Pulmonary artery endothelial cell (primary cell): ENCODE data around the gene PHLDA3. TPM values are rescaled to one million over a fixed set of nuclear protein-coding genes. Genes with fewer than 3 reads are reported as not detected.
A peak's percentile ranks its signal among the peaks of the same experiment; 100 is the strongest.

ENCODE experiments used
- DNase-seq: peaks from one replicate; pipeline ENCODE4 v3.0.0-alpha.2; 2011; ENCODE audit warnings: low read depth, low spot score
- total RNA-seq: library from RNA; depleted of rRNA; stranded (reverse); fragments of >200 nt; gene quantifications from 2 replicates; pipeline ENCODE4 v1.2.3, GENCODE V29; 2014

Gene PHLDA3
- 55.1 and 59.9 TPM in 2 replicates for total RNA-seq

DNA sequence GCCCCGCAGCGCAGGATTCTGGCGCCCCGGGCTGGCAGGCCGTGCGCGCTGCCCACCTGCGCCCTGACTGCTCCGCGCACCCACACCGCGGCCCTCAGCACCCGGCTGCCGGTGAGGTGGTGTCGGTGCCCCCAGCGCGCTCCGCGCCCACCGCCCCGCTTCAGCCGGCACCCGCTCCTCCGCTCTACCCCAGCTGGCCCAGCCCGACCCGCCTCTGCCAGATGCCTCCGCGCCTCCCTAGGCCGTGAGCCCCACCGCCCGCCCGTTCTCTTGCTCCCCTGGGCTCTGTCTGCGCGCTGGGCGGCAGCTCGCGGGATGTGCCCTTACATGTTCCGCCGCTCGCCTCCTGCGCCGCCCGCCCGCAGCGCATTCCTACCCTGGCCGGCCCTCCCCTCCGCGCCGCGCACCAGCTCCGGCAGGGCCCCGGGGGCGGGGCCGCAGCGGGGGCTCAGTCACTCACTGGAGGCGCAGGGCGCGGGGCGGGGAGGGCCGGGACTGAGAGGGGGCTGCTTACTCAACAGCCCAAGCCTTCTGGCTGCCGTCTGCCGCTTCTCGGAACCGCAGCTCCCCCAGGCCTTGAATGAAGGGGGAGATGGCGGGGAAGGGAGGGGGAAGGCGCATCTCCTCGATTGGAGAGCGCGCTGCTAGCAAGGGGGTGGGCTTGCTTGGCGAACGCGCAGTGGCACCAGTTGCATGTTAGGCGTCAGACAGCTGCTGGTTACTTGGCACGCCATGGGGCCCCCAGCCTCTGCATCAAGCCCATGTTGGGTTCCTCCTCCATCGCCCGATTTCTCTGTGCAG, at the start of gene PHLDA3:
TSS of gene PHLDA3 (minus strand) at position 345 of the 801 bp plus-strand sequence. CDS start 402 bp downstream, outside the sequence.
- no peak for DNase-seq

- no peak for DNase-seq
Measured at GRCh38 chr1:201518071-201518470, 49.1 kb upstream of the PHLDA3 start.

GRCh38 chr1:201517631-201518030, 48.6 kb upstream of the PHLDA3 start:
- DNase-seq: no peak

DNA sequence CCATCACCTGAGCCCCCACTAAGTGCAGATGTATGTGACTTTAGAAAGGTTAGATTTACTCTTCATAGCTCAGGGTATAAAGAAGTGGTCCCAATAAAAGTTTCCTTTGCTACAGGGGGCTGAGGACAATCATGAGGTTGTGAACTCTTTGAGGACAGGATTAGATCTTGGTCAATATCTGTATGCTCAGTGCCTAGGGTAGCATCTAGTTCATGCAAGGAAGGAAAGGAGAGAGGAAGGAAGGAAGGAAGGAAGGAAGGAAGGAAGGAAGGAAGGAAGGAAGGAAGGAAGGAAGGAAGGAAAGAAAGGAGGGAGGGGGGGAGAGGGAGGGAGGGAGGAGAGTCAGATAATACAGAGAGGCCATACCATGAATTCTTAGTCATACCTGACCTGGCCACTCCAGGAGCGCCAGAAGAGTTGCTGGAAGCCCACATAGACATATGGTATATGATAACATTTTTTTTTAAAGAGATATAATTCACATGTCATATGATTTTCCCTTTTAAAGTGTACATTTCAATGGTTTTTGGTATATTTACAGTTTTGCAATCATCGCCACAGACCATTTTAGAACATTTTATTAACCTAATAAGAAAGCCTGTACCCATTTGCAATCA, 47.6 kb upstream of the PHLDA3 start:
- no peak for DNase-seq

DNA sequence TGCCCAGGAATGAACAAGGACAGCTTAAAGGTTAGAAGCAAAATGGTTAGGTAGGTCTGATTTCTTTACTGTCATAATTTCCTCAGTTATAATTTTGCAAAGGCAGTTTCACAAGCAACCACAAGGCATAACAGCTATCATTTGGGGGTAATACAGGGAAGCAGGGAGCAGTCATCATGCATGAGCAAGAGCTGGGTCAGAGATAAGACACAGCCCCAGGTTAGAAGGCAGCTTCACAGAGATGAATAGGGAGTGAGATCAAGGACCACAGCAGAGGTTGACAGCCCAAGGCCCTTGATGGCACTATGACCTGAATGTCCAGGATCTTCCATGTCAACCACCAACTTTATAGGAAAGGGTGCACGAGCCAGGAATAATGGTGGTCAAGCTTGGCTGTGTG, 46.9 kb upstream of the PHLDA3 start:
- no peak for DNase-seq

GRCh38 chr1:201515062-201515750, 46.2 kb upstream of the PHLDA3 start:
- DNase-seq: no peak

GRCh38 chr1:201514466-201514865, 45.5 kb upstream of the PHLDA3 start:
- DNase-seq: no peak

- DNase-seq: no peak
Measured at GRCh38 chr1:201513498-201514243, 44.7 kb upstream of the PHLDA3 start.

DNA sequence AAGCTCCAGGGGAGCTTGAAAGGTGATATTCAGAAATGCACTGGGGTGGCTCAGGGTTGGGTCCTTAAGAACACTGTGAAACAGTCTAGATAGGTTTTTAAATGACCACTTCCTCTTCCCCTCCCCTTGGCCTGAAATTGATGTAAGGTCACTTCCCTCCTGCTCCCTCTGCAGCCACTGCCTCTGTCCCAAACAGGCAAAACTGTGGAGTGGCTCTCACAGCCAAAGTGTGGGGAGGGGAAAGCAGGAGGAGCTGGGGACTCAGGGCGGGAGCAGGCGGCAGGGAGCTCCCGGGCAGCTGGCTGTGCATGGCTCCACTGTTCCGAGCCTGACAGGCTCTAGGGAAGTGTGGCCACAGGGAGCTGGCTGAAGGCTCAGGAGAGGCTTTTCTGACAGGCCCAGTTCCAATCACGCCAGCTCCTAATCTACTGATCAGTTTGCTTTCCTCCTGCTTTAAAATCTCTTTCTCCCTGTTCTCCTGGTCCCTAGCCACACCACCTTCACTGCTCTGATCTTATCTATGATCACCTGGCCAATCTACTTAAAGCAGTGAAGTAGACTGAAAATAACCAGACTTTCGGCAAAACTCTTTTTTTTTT, 43.1 kb upstream of the PHLDA3 start:
- DNase-seq: no peak

- DNase-seq: no peak
Measured at GRCh38 chr1:201511396-201511940, 42.5 kb upstream of the PHLDA3 start.

DNA sequence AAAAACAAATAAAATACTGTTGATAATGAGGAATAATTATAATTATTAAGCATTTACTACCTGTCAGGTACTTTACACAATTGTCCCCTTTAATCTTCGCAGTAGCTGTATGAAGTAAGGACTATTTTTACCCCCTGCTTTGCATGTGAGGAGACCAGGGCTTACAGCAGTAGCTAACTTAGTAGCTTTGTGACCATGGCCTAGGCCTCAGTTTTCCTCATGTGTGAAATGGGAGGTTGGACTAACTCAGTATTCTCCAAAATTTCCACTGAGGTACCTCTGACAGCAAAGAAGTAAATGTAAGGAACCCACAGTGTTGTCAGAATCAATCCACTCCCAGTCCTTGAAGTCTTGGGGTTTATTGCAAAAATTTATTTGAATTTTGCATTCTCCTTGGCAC, 41.7 kb upstream of the PHLDA3 start:
- DNase-seq: no peak

DNA sequence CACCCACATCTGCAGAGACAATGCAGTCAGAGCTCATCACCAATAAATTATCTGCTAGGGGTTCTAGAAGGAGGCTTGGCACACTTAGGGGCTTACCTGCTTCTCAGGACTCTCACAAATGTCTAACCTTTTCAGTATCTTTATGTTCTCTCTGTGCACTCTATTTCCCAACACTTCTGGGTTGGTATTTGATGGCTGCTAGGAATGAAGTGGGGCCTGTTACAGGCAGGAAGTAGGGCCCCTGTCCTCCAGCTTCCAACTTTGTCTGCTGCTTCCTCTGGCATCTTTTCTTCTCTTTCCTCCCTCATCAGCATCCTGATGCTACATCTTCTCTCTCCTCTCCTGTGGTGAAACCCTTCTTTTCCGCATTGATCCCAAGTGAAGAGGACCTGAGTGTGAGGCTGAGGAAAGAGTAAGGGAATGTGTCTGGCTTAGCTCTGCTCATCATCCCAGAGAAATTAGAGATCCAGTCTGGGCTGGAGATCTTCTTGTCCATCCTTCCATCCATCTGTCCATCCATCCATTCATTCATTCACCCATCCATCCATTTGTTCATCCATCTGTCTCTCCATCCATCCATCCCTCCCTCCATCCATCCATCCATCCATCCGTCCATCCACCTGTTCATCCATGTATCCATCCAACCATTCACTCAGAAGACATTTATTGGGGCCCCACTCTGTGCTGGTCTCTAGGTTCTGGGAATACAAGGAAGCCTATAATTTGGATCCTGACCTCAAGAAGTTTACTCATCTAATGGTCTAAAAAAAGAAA, 40.8 kb upstream of the PHLDA3 start:
- DNase-seq: no peak

DNA sequence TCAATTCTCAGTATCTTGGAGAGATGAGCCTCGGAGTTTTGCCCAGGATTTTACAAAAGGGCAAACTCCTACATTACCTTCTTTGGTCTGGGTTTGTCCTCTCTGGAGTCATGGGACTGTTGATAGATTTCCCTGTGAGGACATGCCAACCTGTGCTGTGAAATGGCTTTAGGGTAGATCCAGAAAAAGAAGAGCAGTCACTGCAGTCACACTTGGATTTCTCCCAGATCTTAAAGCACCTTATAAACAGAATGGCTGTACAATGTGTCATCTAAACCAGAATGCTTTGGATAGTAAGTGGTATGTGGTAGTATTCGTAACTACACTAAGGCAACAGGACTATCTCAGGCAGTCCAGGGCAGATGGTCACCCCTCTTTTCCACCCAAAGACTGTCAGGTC, 39.8 kb upstream of the PHLDA3 start:
- DNase-seq: no peak

DNA sequence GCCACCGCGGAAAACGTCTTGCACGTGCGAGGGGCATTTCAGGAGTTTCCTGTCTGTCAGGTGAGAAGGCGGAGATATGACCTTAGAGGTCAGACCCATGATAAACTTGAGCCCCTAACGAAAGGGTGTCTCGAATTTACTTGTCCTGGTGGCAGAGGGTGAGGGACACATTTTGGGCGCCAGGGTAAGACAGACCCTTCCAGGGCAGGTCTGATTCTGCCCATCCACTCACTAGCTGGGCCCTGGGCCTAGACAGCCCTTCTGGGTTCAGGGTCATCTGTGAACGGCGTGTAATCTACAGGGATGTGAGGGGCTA, 38.3 kb upstream of the PHLDA3 start:
- no peak for DNase-seq

- peak; percentile 63 for DNase-seq
Measured at GRCh38 chr1:201506557-201507359, 37.8 kb upstream of the PHLDA3 start, which contains the start of gene CSRP1. Gene CSRP1, minus strand, starts transcription at chr1:201507123. Its CDS starts 10,820 bp downstream, at chr1:201496303.

- DNase-seq: no peak
Measured at GRCh38 chr1:201506092-201506491, 37.1 kb upstream of the PHLDA3 start.

DNA sequence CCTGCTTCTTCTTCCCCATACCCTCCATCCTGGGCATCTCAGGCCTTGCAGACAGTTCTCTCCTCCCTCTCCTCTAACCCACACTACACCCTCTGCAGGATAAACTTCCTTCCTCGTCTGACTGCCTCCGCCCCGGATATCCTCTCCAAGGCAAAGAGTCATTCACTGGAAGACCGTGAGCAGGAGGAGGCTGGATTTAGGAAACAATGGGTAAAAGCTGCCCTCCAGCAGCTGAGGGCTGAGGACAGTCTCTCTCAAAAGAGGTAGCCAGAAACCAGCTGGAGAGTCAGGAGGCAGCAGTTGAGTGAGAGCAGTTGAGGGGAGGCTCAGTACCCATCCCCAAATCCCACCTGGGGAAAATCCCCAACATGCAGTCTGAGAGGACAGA, 36.5 kb upstream of the PHLDA3 start:
- DNase-seq: peak; percentile 64

DNA sequence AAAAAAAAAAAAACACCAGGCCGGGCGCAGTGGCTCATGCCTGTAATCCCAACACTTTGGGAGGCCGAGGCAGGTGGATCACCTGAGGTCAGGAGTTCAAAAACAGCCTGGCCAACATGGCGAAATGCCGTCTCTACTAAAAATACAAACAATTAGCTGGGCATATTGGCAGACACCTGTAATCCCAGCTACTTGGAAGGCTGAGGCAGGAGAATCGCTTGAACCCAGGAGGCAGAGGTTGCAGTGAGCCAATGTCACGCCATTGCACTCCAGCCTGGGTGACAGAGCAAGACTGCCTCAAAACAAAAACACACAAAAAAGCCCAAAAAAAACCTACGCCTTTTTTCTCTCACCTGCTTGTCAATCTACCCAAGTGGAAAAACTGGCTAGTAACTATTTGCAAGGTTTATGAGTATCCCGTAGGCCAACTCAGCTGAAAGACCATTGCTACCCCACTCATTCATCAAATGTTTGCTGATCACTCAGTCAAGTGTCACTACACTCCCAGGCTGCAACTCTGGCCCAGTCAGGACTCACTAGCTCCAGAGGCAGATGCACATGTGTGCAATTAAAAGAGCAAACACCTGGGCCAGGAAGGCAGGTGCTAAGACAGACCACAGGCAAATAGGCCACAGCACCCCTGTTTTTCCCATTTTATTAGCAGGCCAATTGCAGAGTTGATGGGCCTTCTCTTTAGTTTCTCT, 36.0 kb upstream of the PHLDA3 start:
- no peak for DNase-seq

DNA sequence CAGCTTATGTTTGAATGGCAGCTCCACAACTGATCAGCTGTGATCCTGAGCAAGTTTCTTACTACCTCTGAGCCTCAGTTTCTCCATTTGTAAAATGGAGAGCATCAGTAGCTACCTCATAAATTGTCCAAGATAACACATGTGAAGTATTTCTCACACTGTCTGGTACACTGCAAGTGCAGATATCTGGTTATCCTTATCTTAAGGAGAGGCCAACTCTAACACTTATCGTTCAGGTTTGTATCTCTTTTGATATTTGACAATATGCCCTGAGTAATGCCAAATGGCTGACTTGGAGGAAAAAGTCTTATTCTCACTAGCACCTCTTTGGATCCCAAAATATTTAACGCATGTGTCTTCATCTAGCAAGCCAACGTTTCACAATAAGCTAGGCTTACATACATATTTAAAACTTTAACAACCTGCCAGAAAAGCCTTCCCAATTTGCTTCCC, 35.2 kb upstream of the PHLDA3 start:
- DNase-seq: no peak
